HepG2 (cell line): ENCODE measurements around the gene RAI2.

Experiments
- CREM ChIP-seq, 2 experiments: sonication (generic) in 1 of 2; formaldehyde crosslinking in 1 of 2; IDR thresholded peaks; 2 replicates each; pipeline versions ENCODE4 v1.4.0 to v1.6.1; 2016 to 2020; ENCODE audit warnings: antibody characterized with exemption in 1 of 2, mild to moderate bottlenecking in 1 of 2, missing genetic modification reagents in 1 of 2
- KDM1A ChIP-seq: IDR thresholded peaks from 2 replicates; pipeline ENCODE4 v1.6.1; 2016; ENCODE audit warnings: missing compliant biosample characterization
- SIN3A ChIP-seq: IDR thresholded peaks from 2 replicates; pipeline ENCODE4 v1.6.1; 2011; ENCODE audit warnings: low read depth, mild to moderate bottlenecking, control low read depth, low read length, borderline replicate concordance
- TAF1 ChIP-seq: sonication (generic); formaldehyde crosslinking; IDR thresholded peaks from 2 replicates; pipeline ENCODE4 v1.4.0; 2020; ENCODE audit warnings: missing genetic modification reagents

DNA sequence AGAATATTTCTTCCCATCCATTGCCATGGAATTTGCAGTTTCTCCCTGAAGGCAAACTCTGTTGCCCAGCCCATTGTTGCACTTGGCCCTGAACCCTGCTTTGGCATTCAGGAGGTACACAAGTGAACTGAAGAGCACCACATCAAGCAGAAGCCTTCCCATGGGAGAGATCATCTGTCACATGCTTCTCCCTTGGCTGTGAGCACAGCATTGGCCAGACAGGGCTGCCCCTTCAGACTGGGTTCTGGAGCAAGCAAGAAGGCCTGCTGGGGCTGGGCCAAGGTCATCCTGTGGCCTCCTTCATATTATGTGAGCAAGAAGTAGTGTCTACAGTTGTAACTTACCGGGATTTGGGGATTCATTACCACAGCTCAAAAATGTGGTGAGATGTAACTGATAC, 101.1 kb downstream of the RAI2 start:
- no peak for TF ChIP-seq CREM (IDR thresholded peaks at IDR 0.05)
- no peak for TF ChIP-seq CREM (CRISPR knock-in tag; IDR thresholded peaks at IDR 0.05)
- TF ChIP-seq TAF1 (CRISPR knock-in tag): no peak
- no peak for TF ChIP-seq SIN3A
- TF ChIP-seq KDM1A: no peak
